ENCODE data around the gene EPHA4.

GRCh38 chr2:221377597-221377996 lies 194.5 kb downstream of the EPHA4 start:
- TF ChIP-seq TAF1 (IDR thresholded peaks at IDR 0.05; ENCODE audit: borderline replicate concordance, low read depth, low read length) (no peak), CTCF (IDR thresholded peaks at IDR 0.05) (no peak), EP300 (IDR thresholded peaks at IDR 0.05; ENCODE audit: borderline replicate concordance in 1 of 2, low read depth in 1 of 2, low read length in 1 of 2) (no peak), EZH2phosphoT487 (IDR thresholded peaks at IDR 0.05; ENCODE audit: borderline replicate concordance, low read depth) (no peak), POLR2AphosphoS5 (IDR thresholded peaks at IDR 0.05; ENCODE audit: low read depth, low read length) (no peak), PBX3 (IDR thresholded peaks at IDR 0.05) (no peak), RCOR1 (IDR thresholded peaks at IDR 0.05; ENCODE audit: low read length) (no peak), GABPA (IDR thresholded peaks at IDR 0.05; ENCODE audit: low read depth) (no peak), REST (IDR thresholded peaks at IDR 0.05; ENCODE audit: low read depth, low read length) (no peak), FOXM1 (IDR thresholded peaks at IDR 0.05; ENCODE audit: low read depth) (no peak), JUND (IDR thresholded peaks at IDR 0.05) (no peak)
